Prostate gland (tissue), 2 donors: ENCODE measurements around the gene MCC.

Experiments
- CTCF ChIP-seq, 4 experiments: fragments of 200-600 bp in 2 of 4; fragments of 450-650 bp in 2 of 4; sonication (generic) in 2 of 4; IDR thresholded peaks; 1 replicate in 3 of 4; 2 replicates in 1 of 4; pipeline ENCODE4 v1.5.1; 2016 to 2019; ENCODE audit warnings: antibody characterized with exemption in 4 of 4, mild to moderate bottlenecking in 2 of 4, moderate library complexity in 2 of 4
- POLR2A ChIP-seq: fragments of 450-650 bp; IDR thresholded peaks from one replicate; pipeline ENCODE4 v1.6.1; 2016; ENCODE audit warnings: antibody characterized with exemption, mild to moderate bottlenecking

GRCh38 chr5:113002423-113002822 is 485.8 kb downstream of the MCC start:
- no peak for TF ChIP-seq CTCF (IDR thresholded peaks at IDR 0.05)
- TF ChIP-seq POLR2A, result no peak
